Right atrium auricular region (tissue), 2 donors: ENCODE measurements around the gene NBAS. TPM values are rescaled to one million over a fixed set of nuclear protein-coding genes. Genes with fewer than 3 reads are reported as not detected.
A peak's percentile ranks its signal among the peaks of the same experiment; 100 is the strongest.

Source experiments
- DNase-seq: peaks from one replicate; pipeline ENCODE4 v3.0.0-alpha.2; 2019; ENCODE audit warnings: low spot score
- H3K27ac ChIP-seq, 2 donors: fragments of 200-600 bp; sonication (generic); 1 replicate in 1 of 2; 2 replicates in 1 of 2; pipeline ENCODE4 v1.5.1; 2016 to 2019
- H3K27me3 ChIP-seq, 2 donors: fragments of 200-600 bp; sonication (generic); one replicate each; pipeline versions ENCODE4 v1.5.1 to v1.6.0; 2017 to 2019
- H3K36me3 ChIP-seq: fragments of 200-600 bp; sonication (generic); one replicate; pipeline ENCODE4 v1.5.1; 2016
- H3K4me1 ChIP-seq, 2 donors: fragments of 200-600 bp; sonication (generic); one replicate each; pipeline versions ENCODE4 v1.5.1 to v1.6.0; 2017 to 2019
- H3K4me3 ChIP-seq, 2 donors: fragments of 200-600 bp; sonication (generic); 1 replicate in 1 of 2; 2 replicates in 1 of 2; pipeline ENCODE4 v1.5.1; 2017 to 2019; ENCODE audit warnings: mild to moderate bottlenecking in 1 of 2, moderate library complexity in 1 of 2
- H3K9me3 ChIP-seq, 2 donors: fragments of 200-600 bp; sonication (generic); one replicate each; pipeline ENCODE4 v1.5.1; 2019
- CTCF ChIP-seq, 2 donors: fragments of 200-600 bp; sonication (generic); IDR thresholded peaks; one replicate each; pipeline ENCODE4 v1.5.1; 2019; ENCODE audit warnings: antibody characterized with exemption in 2 of 2
- total RNA-seq, 2 donors: library from RNA; depleted of rRNA; stranded (reverse); fragments of >200 nt; gene quantifications; one replicate each; pipeline ENCODE4 v1.1.0, GENCODE V29; 2016

The NBAS gene
- total RNA-seq, 2 donors from 2014 or later: 31.1 to 39.1 TPM

- Histone ChIP-seq H3K27ac (no peak overlapping the region), H3K9me3 (no peaks in the 10 kb centered on the region), H3K4me1 (peaks cover 0 to 4% of the 10 kb centered on the region in 2 donors), H3K27me3 (no peaks in the 10 kb centered on the region), H3K36me3 (peaks cover 22% of the 10 kb centered on the region), H3K4me3 (no peak overlapping the region)
- no peak for DNase-seq
- no peak for TF ChIP-seq CTCF (IDR thresholded peaks at IDR 0.05)
Measured at GRCh38 chr2:15457868-15458267, 103.3 kb downstream of the NBAS start.

- H3K27ac ChIP-seq: no peak overlapping the region
- H3K4me1 ChIP-seq: peaks cover 0 to 4% of the 10 kb centered on the region in 2 donors
- no peaks in the 10 kb centered on the region for H3K9me3 ChIP-seq
- no peak for DNase-seq
- peaks cover 10% of the 10 kb centered on the region for H3K36me3 ChIP-seq
- no peak overlapping the region for H3K4me3 ChIP-seq
- no peak for TF ChIP-seq CTCF (IDR thresholded peaks at IDR 0.05)
- no peaks in the 10 kb centered on the region for H3K27me3 ChIP-seq
Measured at GRCh38 chr2:15456352-15456751, 104.8 kb downstream of the NBAS start.

DNA sequence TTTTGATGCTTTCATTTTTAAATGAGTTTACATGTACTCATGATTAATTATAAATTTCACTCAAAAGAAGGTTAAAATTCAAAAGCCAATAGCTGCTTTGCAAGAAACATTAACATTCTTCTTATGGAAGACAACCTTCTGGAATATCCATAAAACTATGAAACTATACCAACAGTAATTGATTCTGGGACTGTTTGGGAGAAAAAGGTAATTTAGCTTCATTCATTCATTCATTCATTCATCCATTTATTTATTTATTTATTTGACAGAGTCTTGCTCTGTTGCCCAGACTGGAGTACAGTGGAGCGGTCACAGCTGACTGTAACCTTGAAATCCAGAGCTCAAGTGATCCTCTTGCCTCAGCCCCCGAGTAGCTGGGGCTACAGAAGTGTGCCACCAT lies 110.3 kb downstream of the NBAS start:
- Histone ChIP-seq H3K27ac (no peak overlapping the region), H3K4me3 (no peak overlapping the region), H3K4me1 (peaks cover 0 to 21% of the 10 kb centered on the region in 2 donors), H3K36me3 (no peaks in the 10 kb centered on the region), H3K9me3 (no peaks in the 10 kb centered on the region), H3K27me3 (no peaks in the 10 kb centered on the region)
- TF ChIP-seq CTCF (IDR thresholded peaks at IDR 0.05): no peak
- no peak for DNase-seq

DNA sequence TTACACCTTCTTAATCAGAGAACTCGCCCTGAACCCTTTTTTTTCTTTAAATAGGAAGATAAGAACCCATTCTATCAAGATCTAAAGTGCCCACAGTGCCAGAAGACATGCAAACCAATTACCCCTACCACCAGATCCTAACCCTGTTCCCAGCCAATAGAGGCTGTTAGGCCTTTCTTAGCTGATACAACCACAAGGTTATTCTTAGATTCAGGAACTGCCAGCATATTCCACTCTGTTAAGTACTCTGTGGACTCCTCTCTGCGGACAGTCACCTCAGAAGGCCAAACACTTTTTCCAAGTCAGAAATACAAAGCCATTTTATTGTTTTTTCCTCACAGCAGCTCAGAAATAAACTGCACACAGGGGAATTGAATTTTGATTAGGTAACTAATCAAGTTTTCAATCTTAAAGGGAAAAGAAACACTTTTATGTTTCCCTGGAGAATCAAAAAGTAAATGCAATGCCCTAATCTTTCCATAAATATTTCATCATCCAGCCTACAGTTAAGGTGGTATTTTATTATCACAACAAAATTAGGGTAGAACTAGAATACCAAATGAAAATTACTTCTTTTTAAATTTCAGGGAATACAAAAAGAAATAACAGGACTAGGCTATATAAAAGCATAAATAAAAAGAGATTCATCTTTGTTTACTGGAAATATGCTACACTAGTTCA lies 111.4 kb downstream of the NBAS start:
- no peak for TF ChIP-seq CTCF (IDR thresholded peaks at IDR 0.05)
- DNase-seq: no peak
- Histone ChIP-seq H3K4me3 (no peak overlapping the region), H3K36me3 (no peaks in the 10 kb centered on the region), H3K27me3 (no peaks in the 10 kb centered on the region), H3K9me3 (no peaks in the 10 kb centered on the region), H3K4me1 (peaks cover 0 to 21% of the 10 kb centered on the region in 2 donors), H3K27ac (peak overlapping the region; percentile 69 to 78)

- TF ChIP-seq CTCF (IDR thresholded peaks at IDR 0.05): no peak
- peak overlapping the region; percentile 69 to 78 for H3K27ac ChIP-seq
- no peaks in the 10 kb centered on the region for H3K27me3 ChIP-seq
- H3K4me3 ChIP-seq: no peak overlapping the region
- H3K9me3 ChIP-seq: no peaks in the 10 kb centered on the region
- no peak for DNase-seq
- peaks cover 0 to 21% of the 10 kb centered on the region in 2 donors for H3K4me1 ChIP-seq
- H3K36me3 ChIP-seq: no peaks in the 10 kb centered on the region
Measured at GRCh38 chr2:15448250-15448839, 112.8 kb downstream of the NBAS start.
